NCI-H226 (cell line): ENCODE results near the gene IFNW1.

Experiments
- DNase-seq: peaks from one replicate; pipeline ENCODE4 v3.0.0-alpha.2; 2015

The IFNW1 gene

GRCh38 chr9:21104787-21105186, 36.8 kb downstream of the IFNW1 start:
- no peak for DNase-seq

- DNase-seq: no peak
These were observed 39.3 kb downstream of the IFNW1 start for GRCh38 chr9:21102305-21102704.

DNA sequence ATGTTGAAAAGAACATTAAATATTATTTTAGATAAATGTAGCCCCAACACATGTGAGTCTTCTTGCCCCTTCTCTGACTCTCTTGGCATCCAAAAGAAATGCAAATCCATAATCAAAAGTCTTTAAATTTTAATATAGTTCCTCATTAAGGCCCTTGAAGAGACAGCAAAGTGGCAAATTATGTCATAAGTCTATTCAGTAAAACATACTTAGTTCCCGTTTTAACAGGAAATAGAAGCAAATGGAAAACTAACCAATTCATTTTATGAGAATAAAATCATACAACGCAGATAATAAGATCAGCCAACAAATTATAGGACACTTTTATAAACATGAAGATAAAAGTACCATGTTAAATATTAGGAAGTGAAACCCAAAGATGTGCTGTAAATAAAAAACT, 43.8 kb downstream of the IFNW1 start:
- no peak for DNase-seq

DNA sequence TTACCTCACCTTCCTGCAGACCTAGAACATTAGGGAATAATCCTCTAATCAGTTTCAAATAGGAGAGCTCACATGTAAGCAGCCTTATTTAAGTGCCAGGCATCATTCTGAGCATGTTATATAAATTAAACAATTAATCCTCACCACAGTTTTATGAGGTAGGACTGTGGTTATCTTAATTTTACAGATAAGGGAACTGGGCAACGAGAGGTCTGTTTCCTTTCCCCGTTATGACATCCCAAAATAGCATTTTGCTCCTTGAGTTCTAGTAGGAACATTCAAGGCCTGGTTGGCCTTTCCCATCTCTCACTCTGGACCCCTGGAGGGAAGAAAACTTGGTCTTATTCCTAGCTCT, 44.8 kb downstream of the IFNW1 start:
- no peak for DNase-seq

DNA sequence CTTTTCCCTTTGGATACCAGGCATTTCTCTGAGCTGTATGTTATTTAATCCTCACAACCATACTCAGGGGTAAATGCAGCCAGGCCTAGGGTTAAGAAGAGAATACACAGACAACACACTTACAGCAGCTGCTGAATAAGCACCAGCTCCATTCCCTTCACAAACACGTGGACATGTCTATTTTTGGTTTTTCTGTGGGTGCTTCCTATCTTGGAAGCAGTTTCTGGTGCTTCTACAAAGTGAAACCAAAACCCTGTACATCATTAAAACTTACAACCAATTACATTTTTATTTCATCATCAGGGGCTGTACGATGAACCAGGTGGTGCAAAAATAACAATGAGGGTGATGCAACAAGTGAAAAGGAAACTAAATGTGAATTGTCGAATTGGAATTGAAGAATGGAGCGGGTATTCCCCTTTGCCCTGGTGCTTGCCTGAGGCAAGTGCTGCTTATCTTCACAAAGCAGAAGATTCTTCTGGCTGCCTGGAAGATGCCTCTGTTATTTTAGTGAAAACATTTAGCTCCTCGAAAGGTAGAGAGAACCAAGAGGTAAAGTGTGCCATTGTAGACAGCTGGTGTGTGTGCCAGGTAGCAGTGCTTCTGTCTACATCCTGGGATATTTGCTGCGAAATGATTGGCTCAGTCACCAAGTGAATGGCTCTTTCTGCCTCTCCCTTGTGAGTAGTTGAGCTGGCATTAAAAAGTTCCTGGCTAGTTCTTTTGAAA, 45.3 kb downstream of the IFNW1 start:
- DNase-seq: peak; percentile 57

DNA sequence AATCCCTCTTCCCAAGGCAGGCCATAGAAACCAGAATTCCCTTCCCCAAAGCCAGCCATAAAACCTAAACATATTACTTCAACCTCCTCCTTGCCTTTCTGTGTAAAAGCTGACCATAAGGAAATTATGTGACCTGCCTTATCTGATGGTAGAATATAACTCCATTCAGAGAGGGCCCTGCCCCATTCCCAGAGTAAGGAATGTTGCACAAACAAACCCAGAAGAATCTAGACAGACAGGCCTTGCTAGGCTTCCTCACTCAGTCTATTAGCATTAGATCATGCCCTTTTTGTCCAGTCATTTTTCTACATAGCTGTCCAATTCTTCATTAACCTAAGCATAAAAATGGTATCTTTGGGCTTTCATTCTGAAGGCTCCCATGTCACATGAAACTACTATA, 46.1 kb downstream of the IFNW1 start:
- DNase-seq: peak; percentile 4
